Smooth muscle cell (in vitro differentiated cells): ENCODE results near the gene SIGLEC9. TPM values are rescaled to one million over a fixed set of nuclear protein-coding genes. Genes with fewer than 3 reads are reported as not detected.

Experiments
- DNase-seq: peaks from one replicate; lab custom pipeline; 2025; ENCODE audit not compliant: unreplicated experiment; lab: John Stamatoyannopoulos, UW
- H2AFZ ChIP-seq: fragments of 200-600 bp; sonication (generic); 2 replicates; pipeline ENCODE4 v1.6.0; 2016; ENCODE audit warnings: antibody characterized with exemption, low read depth, mild to moderate bottlenecking
- H3F3A ChIP-seq: fragments of 200-600 bp; sonication (generic); 2 replicates; pipeline ENCODE4 v1.6.0; 2017; ENCODE audit warnings: antibody characterized with exemption, low read depth
- H3K27ac ChIP-seq: fragments of 200-600 bp; sonication (generic); 2 replicates; pipeline ENCODE4 v1.5.1; 2016; ENCODE audit warnings: low read depth, mild to moderate bottlenecking
- H3K27me3 ChIP-seq: fragments of 200-600 bp; sonication (generic); 2 replicates; pipeline ENCODE4 v1.6.1; 2016; ENCODE audit warnings: low read depth, mild to moderate bottlenecking
- H3K36me3 ChIP-seq: fragments of 200-600 bp; sonication (generic); 2 replicates; pipeline ENCODE4 v1.5.1; 2016; ENCODE audit warnings: low read depth
- H3K4me1 ChIP-seq: fragments of 200-600 bp; sonication (generic); 2 replicates; pipeline ENCODE4 v1.5.1; 2016; ENCODE audit warnings: low read depth
- H3K4me2 ChIP-seq: fragments of 200-600 bp; sonication (generic); 2 replicates; pipeline ENCODE4 v1.6.0; 2016; ENCODE audit warnings: mild to moderate bottlenecking
- H3K4me3 ChIP-seq: fragments of 200-600 bp; sonication (generic); 2 replicates; pipeline ENCODE4 v1.5.1; 2016; ENCODE audit warnings: mild to moderate bottlenecking
- H3K79me2 ChIP-seq: fragments of 200-600 bp; sonication (generic); 2 replicates; pipeline ENCODE4 v1.6.0; 2016; ENCODE audit warnings: low read depth, mild to moderate bottlenecking
- H3K9ac ChIP-seq: fragments of 200-600 bp; sonication (generic); 2 replicates; pipeline ENCODE4 v1.6.0; 2016; ENCODE audit warnings: low read depth
- H3K9me3 ChIP-seq: fragments of 200-600 bp; sonication (generic); replicated peaks from 2 replicates; pipeline ENCODE4 v1.5.1; 2016; ENCODE audit warnings: low read depth
- H4K20me1 ChIP-seq: fragments of 200-600 bp; sonication (generic); 2 replicates; pipeline ENCODE4 v1.6.0; 2016; ENCODE audit warnings: low read depth
- WGBS: methylation state at CpG from one replicate; pipeline ENCODE4 v1.1.7; 2016; ENCODE audit warnings: low lambda C conversion rate; 5-methylcytosine and 5-hydroxymethylcytosine counted together
- polyA plus RNA-seq: library from polyadenylated mRNA; unstranded; fragments of >200 nt; fragmentation: Nextera tagmentation; extraction: Ambion mirVana; gene quantifications from 2 replicates; pipeline ENCODE4 v1.2.1, GENCODE V29; 2016
- total RNA-seq: library from RNA; depleted of rRNA; stranded (reverse); fragments of >200 nt; gene quantifications from 2 replicates; pipeline ENCODE4 v1.2.3, GENCODE V29; 2014
- TF ChIP-seq, protein P1 (sequence below): fragments of 200-600 bp; sonication (generic); IDR thresholded peaks from 2 replicates; pipeline ENCODE4 v1.5.1; 2017; ENCODE audit warnings: borderline replicate concordance, mild to moderate bottlenecking, antibody characterized with exemption; ENCODE audit not compliant: insufficient read depth, poor library complexity, severe bottlenecking

The SIGLEC9 gene
- total and polyA plus RNA-seq, 2 experiments from 2014 or later = not detected

DNA sequence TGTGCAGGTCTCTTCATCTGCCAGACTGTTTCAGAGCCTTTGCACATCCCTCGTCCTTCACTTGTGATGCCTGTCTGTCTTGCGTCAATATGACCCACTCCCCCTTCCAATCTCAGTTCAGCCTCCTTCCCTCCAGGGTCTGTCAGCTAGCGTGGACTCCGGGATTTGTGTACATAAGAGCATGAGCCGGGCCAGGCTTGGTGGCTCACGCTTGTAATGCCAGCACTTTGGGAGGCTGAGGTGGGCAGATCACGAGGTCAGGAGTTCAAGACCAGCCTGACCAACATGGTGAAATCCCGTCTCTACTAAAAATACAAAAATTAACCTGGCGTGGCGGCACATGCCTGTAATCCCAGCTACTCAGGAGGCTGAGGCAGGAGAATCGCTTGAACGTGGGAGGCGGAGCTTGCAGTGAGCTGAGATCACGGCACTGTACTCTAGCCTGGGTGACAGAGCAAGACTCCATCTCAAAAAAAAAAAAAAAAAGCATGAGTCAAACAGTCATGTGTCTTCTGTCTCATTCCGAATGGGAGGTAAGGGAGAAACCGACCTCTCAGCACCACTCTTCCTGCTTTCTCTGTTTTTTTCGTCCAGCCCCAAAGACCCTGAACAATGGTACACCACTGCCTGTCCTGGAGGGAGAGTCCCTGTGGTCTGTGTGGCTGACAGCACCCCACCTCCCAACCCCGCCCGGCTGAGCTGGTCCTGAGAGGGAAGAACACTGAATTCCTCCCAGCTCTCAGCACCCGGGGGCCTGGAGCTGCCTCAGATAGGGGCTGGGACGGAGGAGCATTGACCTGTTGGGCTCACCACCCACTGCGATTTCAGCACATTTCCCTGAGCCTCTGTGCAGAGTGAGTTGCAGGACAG is 2.4 kb upstream of the SIGLEC9 start:
- H3K79me2 ChIP-seq = no peaks in the 10 kb centered on the region
- 90% methylated on average over 22 of the region's 22 CpGs for WGBS
- no peaks in the 10 kb centered on the region for H4K20me1 ChIP-seq
- no peaks in the 10 kb centered on the region for H3K36me3 ChIP-seq
- H2AFZ ChIP-seq = no peak overlapping the region
- DNase-seq = no peak
- H3K4me3 ChIP-seq = no peak overlapping the region
- no peaks in the 10 kb centered on the region for H3K9me3 ChIP-seq
- TF ChIP-seq, protein P1, sequence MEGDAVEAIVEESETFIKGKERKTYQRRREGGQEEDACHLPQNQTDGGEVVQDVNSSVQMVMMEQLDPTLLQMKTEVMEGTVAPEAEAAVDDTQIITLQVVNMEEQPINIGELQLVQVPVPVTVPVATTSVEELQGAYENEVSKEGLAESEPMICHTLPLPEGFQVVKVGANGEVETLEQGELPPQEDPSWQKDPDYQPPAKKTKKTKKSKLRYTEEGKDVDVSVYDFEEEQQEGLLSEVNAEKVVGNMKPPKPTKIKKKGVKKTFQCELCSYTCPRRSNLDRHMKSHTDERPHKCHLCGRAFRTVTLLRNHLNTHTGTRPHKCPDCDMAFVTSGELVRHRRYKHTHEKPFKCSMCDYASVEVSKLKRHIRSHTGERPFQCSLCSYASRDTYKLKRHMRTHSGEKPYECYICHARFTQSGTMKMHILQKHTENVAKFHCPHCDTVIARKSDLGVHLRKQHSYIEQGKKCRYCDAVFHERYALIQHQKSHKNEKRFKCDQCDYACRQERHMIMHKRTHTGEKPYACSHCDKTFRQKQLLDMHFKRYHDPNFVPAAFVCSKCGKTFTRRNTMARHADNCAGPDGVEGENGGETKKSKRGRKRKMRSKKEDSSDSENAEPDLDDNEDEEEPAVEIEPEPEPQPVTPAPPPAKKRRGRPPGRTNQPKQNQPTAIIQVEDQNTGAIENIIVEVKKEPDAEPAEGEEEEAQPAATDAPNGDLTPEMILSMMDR = no peak
- peaks cover 3% of the 10 kb centered on the region for H3K27me3 ChIP-seq
- H3K4me1 ChIP-seq = no peaks in the 10 kb centered on the region
- H3K9ac ChIP-seq = no peak overlapping the region
- no peak overlapping the region for H3K4me2 ChIP-seq
- H3K27ac ChIP-seq = no peak overlapping the region
- no peaks in the 10 kb centered on the region for H3F3A ChIP-seq

DNA sequence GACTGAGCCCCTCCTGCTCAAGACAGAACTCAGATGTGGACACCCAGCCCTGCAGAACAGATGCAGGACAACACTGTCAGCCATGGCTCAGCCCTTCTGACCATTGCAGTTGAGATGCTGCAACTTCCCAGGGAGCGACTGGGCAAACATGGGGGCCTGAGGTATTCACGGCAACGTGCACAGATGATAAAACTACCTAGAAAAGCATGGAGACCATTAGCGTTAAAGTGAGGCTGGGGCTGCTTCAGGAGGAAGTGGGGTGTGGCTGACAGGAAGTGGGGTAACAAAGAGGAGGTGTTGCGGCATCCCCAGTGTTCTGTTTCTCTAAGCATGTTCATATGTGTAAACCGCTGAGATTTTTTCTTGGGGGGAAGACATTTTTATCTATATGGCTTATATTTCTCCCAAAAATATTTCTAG is 1.3 kb upstream of the SIGLEC9 start:
- Histone ChIP-seq H3K4me2 (no peak overlapping the region), H4K20me1 (no peaks in the 10 kb centered on the region), H3F3A (no peaks in the 10 kb centered on the region), H3K27me3 (peaks cover under 1% of the 10 kb centered on the region), H2AFZ (no peak overlapping the region), H3K4me3 (no peak overlapping the region), H3K9me3 (no peaks in the 10 kb centered on the region), H3K36me3 (no peaks in the 10 kb centered on the region), H3K27ac (no peak overlapping the region), H3K4me1 (no peaks in the 10 kb centered on the region), H3K79me2 (no peaks in the 10 kb centered on the region), H3K9ac (no peak overlapping the region)
- DNase-seq = no peak
- WGBS = 93% methylated on average over 6 of the region's 6 CpGs
- TF ChIP-seq, protein P1 = no peak

DNA sequence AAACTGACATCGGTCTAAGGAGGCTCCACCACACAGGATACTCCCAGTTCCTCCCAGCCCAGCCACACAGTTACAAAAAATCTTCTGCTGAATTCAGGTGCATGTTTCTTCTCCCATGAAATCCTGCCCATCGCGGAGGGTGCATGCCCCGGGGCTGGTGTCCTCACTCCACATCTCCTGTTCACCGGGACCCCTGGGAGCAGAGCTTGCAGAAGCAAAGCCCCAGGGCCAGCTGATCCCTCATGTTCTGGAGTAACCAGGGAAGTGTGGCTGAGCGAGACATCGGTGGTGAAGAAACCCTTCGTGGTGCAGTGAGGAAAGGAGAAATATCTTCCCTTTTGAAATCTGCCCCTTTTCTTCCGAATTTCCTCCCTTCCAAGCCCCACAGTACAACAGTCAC is 904 bp upstream of the SIGLEC9 start:
- no peak for DNase-seq
- H3K9ac ChIP-seq = no peak overlapping the region
- no peaks in the 10 kb centered on the region for H3K4me1 ChIP-seq
- H3K36me3 ChIP-seq = no peaks in the 10 kb centered on the region
- no peaks in the 10 kb centered on the region for H3K79me2 ChIP-seq
- H3K27ac ChIP-seq = no peak overlapping the region
- no peaks in the 10 kb centered on the region for H3F3A ChIP-seq
- no peak overlapping the region for H3K4me3 ChIP-seq
- no peaks in the 10 kb centered on the region for H4K20me1 ChIP-seq
- H3K27me3 ChIP-seq = no peaks in the 10 kb centered on the region
- no peak overlapping the region for H3K4me2 ChIP-seq
- H3K9me3 ChIP-seq = no peaks in the 10 kb centered on the region
- TF ChIP-seq, protein P1 = no peak
- 86% methylated on average over 9 of the region's 9 CpGs for WGBS
- no peak overlapping the region for H2AFZ ChIP-seq

DNA sequence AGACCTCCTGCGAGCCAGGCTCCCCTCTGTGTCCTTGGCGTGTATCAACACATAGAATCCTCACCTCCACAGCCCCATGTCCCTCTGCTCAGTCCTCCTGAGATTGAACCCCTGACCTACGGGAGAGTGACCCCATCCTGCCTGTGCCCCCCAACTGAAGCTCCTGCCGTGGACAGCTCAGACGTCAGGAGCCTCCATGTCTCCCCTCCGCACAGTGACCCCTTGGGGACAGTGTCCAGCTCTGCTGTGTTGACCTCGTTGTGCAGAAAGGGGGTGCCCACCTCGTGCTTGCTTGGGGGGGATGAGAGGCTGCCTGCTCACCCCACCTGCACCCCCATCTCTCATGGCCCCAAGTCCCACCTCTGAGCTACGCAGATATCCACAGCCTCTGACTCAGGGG is 490 bp upstream of the SIGLEC9 start:
- TF ChIP-seq, protein P1 = no peak

More for the DNA sequence above, 490 bp upstream of the SIGLEC9 start:
- 94% methylated on average over 9 of the region's 9 CpGs for WGBS
- Histone ChIP-seq H3K9me3 (no peaks in the 10 kb centered on the region), H3K4me1 (no peaks in the 10 kb centered on the region), H3K4me3 (no peak overlapping the region), H2AFZ (no peak overlapping the region), H3K27me3 (no peaks in the 10 kb centered on the region), H3K36me3 (no peaks in the 10 kb centered on the region), H3K4me2 (no peak overlapping the region), H3K27ac (no peak overlapping the region), H3K79me2 (no peaks in the 10 kb centered on the region), H3F3A (no peaks in the 10 kb centered on the region), H3K9ac (no peak overlapping the region), H4K20me1 (no peaks in the 10 kb centered on the region)
- DNase-seq = no peak
